H1 (cell line): ENCODE measurements around the gene RPL31.

Experiments
- ATF2 ChIP-seq: IDR thresholded peaks from 2 replicates; pipeline ENCODE4 v1.6.1; 2012; ENCODE audit warnings: low read length, inconsistent platforms
- CREB1 ChIP-seq: IDR thresholded peaks from 2 replicates; pipeline ENCODE4 v1.6.1; 2012; ENCODE audit warnings: inconsistent platforms
- CTCF ChIP-seq, 3 experiments: IDR thresholded peaks; 1 replicate in 2 of 3; 2 replicates in 1 of 3; pipeline versions ENCODE4 v1.5.1 to v1.6.1; 2011; ENCODE audit warnings: low read length in 3 of 3, mild to moderate bottlenecking in 3 of 3, inconsistent platforms in 2 of 3, low read depth in 1 of 3, moderate library complexity in 1 of 3; ENCODE audit not compliant: insufficient read depth in 1 of 3; ENCODE audit errors: control extremely low read depth in 1 of 3
- EP300 ChIP-seq, 2 experiments: IDR thresholded peaks; 1 replicate in 1 of 2; 2 replicates in 1 of 2; pipeline ENCODE4 v1.6.1; 2011 to 2012; ENCODE audit warnings: low read depth in 2 of 2, low read length in 2 of 2, mild to moderate bottlenecking in 2 of 2, borderline replicate concordance in 1 of 2, inconsistent platforms in 1 of 2, moderate library complexity in 1 of 2
- JUN ChIP-seq: IDR thresholded peaks from 2 replicates; pipeline ENCODE4 v1.6.1; 2011; ENCODE audit warnings: low read depth, mild to moderate bottlenecking, improper control_type of control experiment, low read length
- POLR2A ChIP-seq, 2 experiments: IDR thresholded peaks; 1 replicate in 1 of 2; 2 replicates in 1 of 2; pipeline ENCODE4 v1.6.1; 2011; ENCODE audit warnings: low read depth in 2 of 2, low read length in 2 of 2, mild to moderate bottlenecking in 2 of 2; ENCODE audit errors: control extremely low read depth in 1 of 2
- POLR2AphosphoS5 ChIP-seq: IDR thresholded peaks from 2 replicates; pipeline ENCODE4 v1.6.1; 2011; ENCODE audit warnings: low read depth, low read length
- SIN3A ChIP-seq, 2 experiments: IDR thresholded peaks in 1 of 2; conservative IDR thresholded peaks in 1 of 2; 2 replicates each; pipeline ENCODE4 v1.6.1; 2011 to 2012; ENCODE audit warnings: low read length in 2 of 2, improper control_type of control experiment in 1 of 2, low read depth in 1 of 2, mild to moderate bottlenecking in 1 of 2
- SIX5 ChIP-seq: IDR thresholded peaks from 2 replicates; pipeline ENCODE4 v1.6.1; 2011; ENCODE audit warnings: mild to moderate bottlenecking, low read depth, low read length
- TBP ChIP-seq: IDR thresholded peaks from 2 replicates; pipeline ENCODE4 v1.6.1; 2011; ENCODE audit warnings: low read depth, low read length, improper control_type of control experiment

GRCh38 chr2:101025561-101025960 lies 23.5 kb downstream of the RPL31 start:
- TF ChIP-seq SIN3A (conservative IDR thresholded peaks at IDR 0.05 in 1 of 2, IDR thresholded peaks at IDR 0.05 in 1 of 2; ENCODE audit: low read depth in 1 of 2, low read length in 2 of 2) (no peak), JUN (no peak), EP300 (IDR thresholded peaks at IDR 0.05; ENCODE audit: borderline replicate concordance in 1 of 2, low read depth in 2 of 2, low read length in 2 of 2) (no peak), SIX5 (no peak), TBP (no peak), POLR2A (IDR thresholded peaks at IDR 0.05; ENCODE audit: control extremely low read depth in 1 of 2, low read depth in 2 of 2, low read length in 2 of 2) (no peak), CREB1 (no peak), POLR2AphosphoS5 (no peak), CTCF (IDR thresholded peaks at IDR 0.05; ENCODE audit: control extremely low read depth in 1 of 3, insufficient read depth in 1 of 3, low read depth in 1 of 3, low read length in 3 of 3) (no peak), ATF2 (no peak)
